Measurements from ENCODE around the gene CPSF4L.
A peak's percentile ranks its signal among the peaks of the same experiment; 100 is the strongest.

CPSF4L gene

GRCh38 chr17:73297934-73298861 lies 36.5 kb upstream of the CPSF4L start:
- peaks cover 16% of the 10 kb centered on the region for H3K4me1 ChIP-seq (ENCODE audit: insufficient read depth, insufficient read length)
- H3K4me3 ChIP-seq (ENCODE audit: insufficient read length, low read depth), result no peak overlapping the region
- peaks cover 18% of the 10 kb centered on the region for H3K36me3 ChIP-seq (ENCODE audit: insufficient read depth, insufficient read length, low read length)
- H3K9ac ChIP-seq (ENCODE audit: insufficient read length, low read depth), result no peak overlapping the region
- no peaks in the 10 kb centered on the region for H3K27me3 ChIP-seq (ENCODE audit: insufficient read depth, insufficient read length)
- no peaks in the 10 kb centered on the region for H3K9me3 ChIP-seq (ENCODE audit: insufficient read depth, low read length)
- DNase-seq (ENCODE audit: low read depth, low spot score), result no peak
- no peak for TF ChIP-seq ZNF274 (IDR thresholded peaks at IDR 0.05; ENCODE audit: low read depth, low read length)
- no peak for TF ChIP-seq SUZ12 (IDR thresholded peaks at IDR 0.05; ENCODE audit: extremely low read depth, insufficient read depth, insufficient read length)
- no peak for TF ChIP-seq YY1 (IDR thresholded peaks at IDR 0.05; ENCODE audit: insufficient read depth, insufficient read length)

- H3K4me3 ChIP-seq (ENCODE audit: insufficient read length, low read depth), result no peak overlapping the region
- TF ChIP-seq ZNF274 (IDR thresholded peaks at IDR 0.05; ENCODE audit: low read depth, low read length), result no peak
- TF ChIP-seq SUZ12 (IDR thresholded peaks at IDR 0.05; ENCODE audit: extremely low read depth, insufficient read depth, insufficient read length), result no peak
- TF ChIP-seq YY1 (IDR thresholded peaks at IDR 0.05; ENCODE audit: insufficient read depth, insufficient read length), result no peak
- H3K9me3 ChIP-seq (ENCODE audit: insufficient read depth, low read length), result no peaks in the 10 kb centered on the region
- peaks cover 7% of the 10 kb centered on the region for H3K36me3 ChIP-seq (ENCODE audit: insufficient read depth, insufficient read length, low read length)
- peaks cover 27% of the 10 kb centered on the region for H3K4me1 ChIP-seq (ENCODE audit: insufficient read depth, insufficient read length)
- no peak for DNase-seq (ENCODE audit: low read depth, low spot score)
- no peaks in the 10 kb centered on the region for H3K27me3 ChIP-seq (ENCODE audit: insufficient read depth, insufficient read length)
- no peak overlapping the region for H3K9ac ChIP-seq (ENCODE audit: insufficient read length, low read depth)
Observed at GRCh38 chr17:73293480-73293911, 31.8 kb upstream of the CPSF4L start.

GRCh38 chr17:73293031-73293430 lies 31.4 kb upstream of the CPSF4L start:
- no peak overlapping the region for H3K4me3 ChIP-seq (ENCODE audit: insufficient read length, low read depth)
- peaks cover 26% of the 10 kb centered on the region for H3K4me1 ChIP-seq (ENCODE audit: insufficient read depth, insufficient read length)
- TF ChIP-seq ZNF274 (IDR thresholded peaks at IDR 0.05; ENCODE audit: low read depth, low read length), result no peak
- no peak for TF ChIP-seq YY1 (IDR thresholded peaks at IDR 0.05; ENCODE audit: insufficient read depth, insufficient read length)
- TF ChIP-seq SUZ12 (IDR thresholded peaks at IDR 0.05; ENCODE audit: extremely low read depth, insufficient read depth, insufficient read length), result no peak
- H3K9me3 ChIP-seq (ENCODE audit: insufficient read depth, low read length), result no peaks in the 10 kb centered on the region
- no peak overlapping the region for H3K9ac ChIP-seq (ENCODE audit: insufficient read length, low read depth)
- no peaks in the 10 kb centered on the region for H3K27me3 ChIP-seq (ENCODE audit: insufficient read depth, insufficient read length)
- H3K36me3 ChIP-seq (ENCODE audit: insufficient read depth, insufficient read length, low read length), result peaks cover 9% of the 10 kb centered on the region
- DNase-seq (ENCODE audit: low read depth, low spot score), result no peak

GRCh38 chr17:73292031-73292531 lies 30.4 kb upstream of the CPSF4L start:
- no peak overlapping the region for H3K4me3 ChIP-seq (ENCODE audit: insufficient read length, low read depth)
- H3K9me3 ChIP-seq (ENCODE audit: insufficient read depth, low read length), result no peaks in the 10 kb centered on the region
- TF ChIP-seq SUZ12 (IDR thresholded peaks at IDR 0.05; ENCODE audit: extremely low read depth, insufficient read depth, insufficient read length), result no peak
- TF ChIP-seq YY1 (IDR thresholded peaks at IDR 0.05; ENCODE audit: insufficient read depth, insufficient read length), result no peak
- TF ChIP-seq ZNF274 (IDR thresholded peaks at IDR 0.05; ENCODE audit: low read depth, low read length), result no peak
- H3K36me3 ChIP-seq (ENCODE audit: insufficient read depth, insufficient read length, low read length), result peaks cover 9% of the 10 kb centered on the region
- H3K4me1 ChIP-seq (ENCODE audit: insufficient read depth, insufficient read length), result peaks cover 26% of the 10 kb centered on the region
- H3K27me3 ChIP-seq (ENCODE audit: insufficient read depth, insufficient read length), result no peaks in the 10 kb centered on the region
- no peak for DNase-seq (ENCODE audit: low read depth, low spot score)
- H3K9ac ChIP-seq (ENCODE audit: insufficient read length, low read depth), result peak overlapping the region; percentile 70

- H3K9ac ChIP-seq (ENCODE audit: insufficient read length, low read depth), result peak overlapping the region; percentile 70
- H3K9me3 ChIP-seq (ENCODE audit: insufficient read depth, low read length), result no peaks in the 10 kb centered on the region
- H3K4me3 ChIP-seq (ENCODE audit: insufficient read length, low read depth), result no peak overlapping the region
- no peak for DNase-seq (ENCODE audit: low read depth, low spot score)
- H3K27me3 ChIP-seq (ENCODE audit: insufficient read depth, insufficient read length), result no peaks in the 10 kb centered on the region
- H3K36me3 ChIP-seq (ENCODE audit: insufficient read depth, insufficient read length, low read length), result peaks cover 14% of the 10 kb centered on the region
- H3K4me1 ChIP-seq (ENCODE audit: insufficient read depth, insufficient read length), result peaks cover 26% of the 10 kb centered on the region
- TF ChIP-seq ZNF274 (IDR thresholded peaks at IDR 0.05; ENCODE audit: low read depth, low read length) (no peak), YY1 (IDR thresholded peaks at IDR 0.05; ENCODE audit: insufficient read depth, insufficient read length) (no peak), SUZ12 (IDR thresholded peaks at IDR 0.05; ENCODE audit: extremely low read depth, insufficient read depth, insufficient read length) (no peak)
Observed at GRCh38 chr17:73291260-73291801, 29.7 kb upstream of the CPSF4L start.

- no peak for DNase-seq (ENCODE audit: low read depth, low spot score)
- Histone ChIP-seq H3K36me3 (ENCODE audit: insufficient read depth, insufficient read length, low read length) (peaks cover 21% of the 10 kb centered on the region), H3K4me3 (ENCODE audit: insufficient read length, low read depth) (no peak overlapping the region), H3K9ac (ENCODE audit: insufficient read length, low read depth) (peak overlapping the region; percentile 5), H3K9me3 (ENCODE audit: insufficient read depth, low read length) (no peaks in the 10 kb centered on the region), H3K4me1 (ENCODE audit: insufficient read depth, insufficient read length) (peaks cover 29% of the 10 kb centered on the region), H3K27me3 (ENCODE audit: insufficient read depth, insufficient read length) (no peaks in the 10 kb centered on the region)
- TF ChIP-seq ZNF274 (IDR thresholded peaks at IDR 0.05; ENCODE audit: low read depth, low read length) (no peak), YY1 (IDR thresholded peaks at IDR 0.05; ENCODE audit: insufficient read depth, insufficient read length) (no peak), SUZ12 (IDR thresholded peaks at IDR 0.05; ENCODE audit: extremely low read depth, insufficient read depth, insufficient read length) (no peak)
Observed at GRCh38 chr17:73290399-73291259, 28.9 kb upstream of the CPSF4L start.
